Measurements from ENCODE around the gene LAMC1.

- TF ChIP-seq CTCF (IDR thresholded peaks at IDR 0.05) (no peak), POLR2A (IDR thresholded peaks at IDR 0.05) (no peak), POLR2AphosphoS5 (IDR thresholded peaks at IDR 0.05) (no peak)
Measured at GRCh38 chr1:183164963-183165362, 141.7 kb downstream of the LAMC1 start.
